Brain (organoid and tissue), 1 donor: ENCODE measurements around the gene ELAVL4. TPM values are rescaled to one million over a fixed set of nuclear protein-coding genes. Genes with fewer than 3 reads are reported as not detected.

ENCODE experiments used
- polyA plus RNA-seq: library from polyadenylated mRNA; stranded (reverse); fragments of 350-450 nt; fragmentation: Illumina TruSeq; extraction: RNeasy Lipid Tissue Mini Kit (QIAGEN cat#74804); gene quantifications from one replicate; pipeline ENCODE4 v1.2.3, GENCODE V29; 2015; ENCODE audit warnings: low read depth, low replicate concordance; ENCODE audit not compliant: insufficient read depth

The ELAVL4 gene
- polyA plus RNA-seq, 1 donor from 2014 or later = 88.9 TPM

Other genes with a start within 250 kb of the ELAVL4 start
- 4.0 TPM for gene AGBL4, start 85.0 kb upstream of the ELAVL4 start, polyA plus RNA-seq